T-helper 17 cell (primary cell): ENCODE results near the gene ADIPOR2. TPM values are rescaled to one million over a fixed set of nuclear protein-coding genes. Genes with fewer than 3 reads are reported as not detected.

Source experiments
- ATAC-seq: fragments of 150-1000 bp; cut with Tn5 transposase; 2 replicates; pipeline ENCODE4 v1.10.0; 2021; ENCODE audit warnings: mild to moderate bottlenecking, moderate library complexity
- DNase-seq, 3 donors: peaks; one replicate each; pipeline versions ENCODE4 v3.0.0 to v3.0.0-alpha.2; 2020 to 2021
- H3K9me3 ChIP-seq: one replicate; pipeline ENCODE4 v1.7.0; 2013; ENCODE audit warnings: low read length, mild to moderate bottlenecking; ENCODE audit not compliant: control insufficient read depth, poor library complexity, severe bottlenecking
- H3K27ac Mint-ChIP-seq: one replicate; pipeline ENCODE4 v1.8.0; 2022; ENCODE audit warnings: mild to moderate bottlenecking, moderate library complexity, mixed read lengths
- H3K27me3 Mint-ChIP-seq: one replicate; pipeline ENCODE4 v1.8.0; 2022; ENCODE audit warnings: mixed read lengths
- H3K36me3 Mint-ChIP-seq: one replicate; pipeline ENCODE4 v1.8.0; 2022; ENCODE audit warnings: low read depth, mixed read lengths
- H3K4me1 Mint-ChIP-seq: one replicate; pipeline ENCODE4 v1.8.0; 2022; ENCODE audit warnings: mild to moderate bottlenecking, mixed read lengths
- H3K4me3 Mint-ChIP-seq: one replicate; pipeline ENCODE4 v1.8.0; 2022; ENCODE audit warnings: mild to moderate bottlenecking, moderate library complexity, mixed read lengths
- total RNA-seq, 4 donors: library from RNA in 2 of 4; stranded (reverse) in 2 of 4; gene quantifications; one replicate each; pipeline ENCODE4 v1.2.3 and lab custom pipeline; 2022 to 2026

Gene ADIPOR2
- 10 to 100 TPM; 17.1 to 23.5 TPM for total RNA-seq
- 26.7 to 78.2 reads per million in 2 donors for total RNA-seq (lab: John Stamatoyannopoulos, UW)

- Mint-ChIP-seq H3K36me3 (peaks cover 2% of the 10 kb centered on the region), H3K4me3 (peak within 1 kb of the TSS; percentile 96), H3K27ac (peak within 1 kb of the TSS; percentile 94), H3K4me1 (peaks cover 27% of the 10 kb centered on the region), H3K27me3 (peaks cover 5% of the 10 kb centered on the region)
- ATAC-seq = peak; percentile 98
- H3K9me3 ChIP-seq = no peaks in the 10 kb centered on the region
- DNase-seq = peak; percentile 89 to 90 (median 89)
Measured at GRCh38 chr12:1690578-1691122, at the start of gene ADIPOR2. ADIPOR2 (plus strand) TSS chr12:1691070; CDS start chr12:1754344, 63,274 bp downstream.

GRCh38 chr12:1642513-1642912 lies 48.4 kb upstream of the ADIPOR2 start:
- H3K9me3 ChIP-seq = no peaks in the 10 kb centered on the region
- Mint-ChIP-seq H3K4me3 (peak overlapping the region; percentile 67), H3K27ac (no peak overlapping the region), H3K27me3 (peaks cover 42% of the 10 kb centered on the region), H3K36me3 (no peaks in the 10 kb centered on the region), H3K4me1 (peaks cover 3% of the 10 kb centered on the region)
- ATAC-seq = no peak
- no peak for DNase-seq

- H3K27ac Mint-ChIP-seq = no peak overlapping the region
- H3K4me1 Mint-ChIP-seq = peaks cover 3% of the 10 kb centered on the region
- H3K36me3 Mint-ChIP-seq = no peaks in the 10 kb centered on the region
- no peak overlapping the region for H3K4me3 Mint-ChIP-seq
- H3K9me3 ChIP-seq = no peaks in the 10 kb centered on the region
- ATAC-seq (no peak), DNase-seq (no peak)
- H3K27me3 Mint-ChIP-seq = peaks cover 42% of the 10 kb centered on the region
Measured at GRCh38 chr12:1643043-1643442, 47.8 kb upstream of the ADIPOR2 start.

- Mint-ChIP-seq H3K4me3 (no peak overlapping the region), H3K27ac (no peak overlapping the region), H3K4me1 (peaks cover 3% of the 10 kb centered on the region), H3K27me3 (peaks cover 41% of the 10 kb centered on the region), H3K36me3 (no peaks in the 10 kb centered on the region)
- no peak for DNase-seq
- no peaks in the 10 kb centered on the region for H3K9me3 ChIP-seq
- ATAC-seq = no peak
Measured at GRCh38 chr12:1643905-1644533, 46.9 kb upstream of the ADIPOR2 start.

- ATAC-seq = no peak
- Mint-ChIP-seq H3K27ac (no peak overlapping the region), H3K4me1 (peaks cover 3% of the 10 kb centered on the region), H3K4me3 (no peak overlapping the region), H3K36me3 (no peaks in the 10 kb centered on the region), H3K27me3 (peaks cover 44% of the 10 kb centered on the region)
- DNase-seq = no peak
- no peaks in the 10 kb centered on the region for H3K9me3 ChIP-seq
Measured at GRCh38 chr12:1644534-1645438, 46.1 kb upstream of the ADIPOR2 start.

- Mint-ChIP-seq H3K4me1 (peaks cover 3% of the 10 kb centered on the region), H3K36me3 (no peaks in the 10 kb centered on the region), H3K4me3 (no peak overlapping the region), H3K27me3 (peaks cover 50% of the 10 kb centered on the region), H3K27ac (no peak overlapping the region)
- no peaks in the 10 kb centered on the region for H3K9me3 ChIP-seq
- DNase-seq = no peak
- no peak for ATAC-seq
Measured at GRCh38 chr12:1645819-1646218, 45.1 kb upstream of the ADIPOR2 start.

- no peak for ATAC-seq
- Mint-ChIP-seq H3K4me3 (no peak overlapping the region), H3K27me3 (peaks cover 54% of the 10 kb centered on the region), H3K27ac (no peak overlapping the region), H3K36me3 (no peaks in the 10 kb centered on the region), H3K4me1 (peaks cover 3% of the 10 kb centered on the region)
- no peaks in the 10 kb centered on the region for H3K9me3 ChIP-seq
- DNase-seq = no peak
Measured at GRCh38 chr12:1646569-1647284, 44.1 kb upstream of the ADIPOR2 start.

GRCh38 chr12:1647285-1647669 lies 43.6 kb upstream of the ADIPOR2 start:
- DNase-seq (no peak), ATAC-seq (no peak)
- H3K4me1 Mint-ChIP-seq = peaks cover 3% of the 10 kb centered on the region
- no peak overlapping the region for H3K27ac Mint-ChIP-seq
- H3K36me3 Mint-ChIP-seq = no peaks in the 10 kb centered on the region
- no peaks in the 10 kb centered on the region for H3K9me3 ChIP-seq
- H3K27me3 Mint-ChIP-seq = peaks cover 55% of the 10 kb centered on the region
- no peak overlapping the region for H3K4me3 Mint-ChIP-seq

GRCh38 chr12:1650260-1650977 lies 40.5 kb upstream of the ADIPOR2 start:
- H3K4me3 Mint-ChIP-seq = no peak overlapping the region
- H3K36me3 Mint-ChIP-seq = no peaks in the 10 kb centered on the region
- peaks cover 42% of the 10 kb centered on the region for H3K27me3 Mint-ChIP-seq
- H3K27ac Mint-ChIP-seq = no peak overlapping the region
- H3K4me1 Mint-ChIP-seq = peaks cover 3% of the 10 kb centered on the region
- ATAC-seq (no peak), DNase-seq (no peak)
- no peaks in the 10 kb centered on the region for H3K9me3 ChIP-seq

- ATAC-seq = no peak
- Mint-ChIP-seq H3K4me3 (no peak overlapping the region), H3K36me3 (no peaks in the 10 kb centered on the region), H3K4me1 (peaks cover 3% of the 10 kb centered on the region), H3K27ac (no peak overlapping the region), H3K27me3 (peaks cover 42% of the 10 kb centered on the region)
- no peaks in the 10 kb centered on the region for H3K9me3 ChIP-seq
- no peak for DNase-seq
Measured at GRCh38 chr12:1650978-1651361, 39.9 kb upstream of the ADIPOR2 start.

- Mint-ChIP-seq H3K36me3 (no peaks in the 10 kb centered on the region), H3K27me3 (peaks cover 37% of the 10 kb centered on the region), H3K27ac (no peak overlapping the region), H3K4me3 (no peak overlapping the region), H3K4me1 (peaks cover 2% of the 10 kb centered on the region)
- DNase-seq (no peak), ATAC-seq (no peak)
- H3K9me3 ChIP-seq = no peaks in the 10 kb centered on the region
Measured at GRCh38 chr12:1651946-1652345, 38.9 kb upstream of the ADIPOR2 start.

GRCh38 chr12:1655225-1655788 lies 35.6 kb upstream of the ADIPOR2 start:
- no peak overlapping the region for H3K27ac Mint-ChIP-seq
- no peak overlapping the region for H3K4me3 Mint-ChIP-seq
- no peak for DNase-seq

More at GRCh38 chr12:1655225-1655788, 35.6 kb upstream of the ADIPOR2 start:
- peaks cover under 1% of the 10 kb centered on the region for H3K4me1 Mint-ChIP-seq
- no peak for ATAC-seq
- H3K27me3 Mint-ChIP-seq = peaks cover 11% of the 10 kb centered on the region
- no peaks in the 10 kb centered on the region for H3K9me3 ChIP-seq
- H3K36me3 Mint-ChIP-seq = no peaks in the 10 kb centered on the region
